Smooth muscle cell of the brain vasculature (primary cell): ENCODE measurements around the gene SLC66A1.

Experiments
- DNase-seq: peaks from one replicate; pipeline ENCODE4 v3.0.0-alpha.2; 2012; ENCODE audit warnings: low read depth, low spot score

SLC66A1 gene

GRCh38 chr1:19361611-19362147 is 49.6 kb downstream of the SLC66A1 start:
- DNase-seq, result no peak

DNA sequence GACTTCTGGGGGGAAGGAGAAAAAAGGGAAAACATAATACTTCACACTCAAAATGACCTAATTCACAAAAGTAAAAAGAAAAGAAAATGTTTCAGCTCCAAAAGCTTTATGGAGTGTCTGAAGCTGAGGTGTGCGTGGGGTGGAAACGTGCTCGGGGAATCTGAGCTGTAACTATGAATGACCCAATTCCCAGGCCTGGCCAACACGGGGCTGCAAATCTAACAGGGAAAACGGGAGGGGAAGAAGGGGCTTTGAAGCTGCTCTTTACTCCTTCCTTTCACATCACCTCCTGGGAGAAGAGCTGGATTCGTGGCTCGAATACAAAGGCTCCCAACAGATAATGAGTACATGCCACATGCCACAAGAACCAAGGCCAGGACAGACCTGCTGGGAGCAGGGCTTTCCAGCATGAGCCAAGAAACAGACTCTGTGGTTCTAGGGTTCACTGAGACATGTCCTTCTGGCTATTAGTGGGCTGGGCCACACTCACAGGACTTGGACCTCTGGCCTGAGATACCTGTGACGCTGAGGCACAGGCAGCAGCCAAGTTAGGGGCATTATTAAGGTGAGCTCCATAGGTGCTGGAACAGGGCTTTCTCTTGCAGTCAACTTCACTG is 51.5 kb downstream of the SLC66A1 start:
- no peak for DNase-seq

GRCh38 chr1:19365721-19366120 is 53.6 kb downstream of the SLC66A1 start:
- DNase-seq, result no peak

DNA sequence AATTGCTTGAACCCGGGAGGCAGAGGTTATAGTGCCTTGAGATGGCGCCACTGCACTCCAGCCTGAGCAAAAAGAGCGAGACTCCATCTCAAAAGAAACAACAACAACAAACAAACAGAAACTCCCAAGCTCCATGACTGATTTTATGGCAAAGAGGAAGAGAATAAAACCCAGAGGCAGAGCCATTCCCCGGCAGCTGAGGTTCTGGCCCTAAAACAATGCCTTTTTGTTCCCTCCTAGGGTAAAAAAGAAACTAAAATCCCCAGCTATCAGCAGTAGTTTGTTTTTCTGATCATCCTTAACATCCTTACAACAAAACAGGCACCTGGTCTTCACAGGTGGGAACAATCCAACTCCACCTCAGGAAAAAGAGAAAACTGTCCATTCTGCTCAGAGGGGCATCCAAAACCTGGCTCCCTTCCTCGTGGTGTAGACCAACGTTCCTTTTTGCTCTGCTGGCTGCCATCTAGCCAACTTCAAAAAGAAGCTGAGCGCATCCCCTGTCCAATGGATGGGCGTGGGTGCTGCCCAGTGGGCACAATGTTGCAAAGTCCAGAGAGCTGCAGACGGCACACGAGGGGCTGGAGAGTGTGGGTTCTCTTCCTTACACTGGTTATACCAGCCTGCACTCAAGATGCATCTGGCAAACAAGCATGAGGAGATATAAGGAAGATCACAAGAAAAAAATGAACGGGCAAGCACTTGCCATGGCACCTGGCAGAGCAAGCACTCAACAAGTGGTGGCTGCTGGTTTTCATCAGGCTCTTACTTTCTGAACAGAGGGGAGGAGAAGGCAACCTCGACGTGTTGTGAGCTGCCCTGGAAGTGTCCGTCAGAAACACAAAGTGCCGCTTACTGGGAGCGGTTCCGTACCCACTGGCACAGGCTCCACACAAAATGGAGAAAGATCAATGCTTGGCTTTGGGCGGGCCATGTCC is 54.7 kb downstream of the SLC66A1 start:
- DNase-seq, result no peak

GRCh38 chr1:19367584-19368041 is 55.5 kb downstream of the SLC66A1 start:
- no peak for DNase-seq

DNA sequence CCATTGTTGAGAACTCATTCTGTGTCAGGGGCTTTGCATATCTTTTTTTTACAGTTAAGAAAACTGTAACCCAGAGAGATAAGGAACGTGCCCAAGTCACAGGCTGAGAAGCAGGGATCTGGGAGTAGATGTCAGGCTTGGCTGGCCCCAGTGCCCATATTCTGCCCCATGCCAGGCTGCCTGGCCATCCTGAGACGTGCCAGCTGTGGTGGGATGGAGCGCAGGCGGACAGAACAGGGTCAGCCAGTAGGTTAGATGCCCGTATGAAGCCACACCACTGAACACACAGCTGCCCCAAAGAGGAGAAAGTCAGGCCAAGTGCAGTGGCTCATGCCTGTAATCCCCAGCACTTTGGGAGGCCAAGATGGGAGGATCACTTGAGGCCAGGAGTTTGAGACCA is 55.9 kb downstream of the SLC66A1 start:
- DNase-seq, result no peak

- DNase-seq, result no peak
These were observed 56.8 kb downstream of the SLC66A1 start for GRCh38 chr1:19368964-19369363.

GRCh38 chr1:19369396-19370090 is 57.4 kb downstream of the SLC66A1 start:
- no peak for DNase-seq

DNA sequence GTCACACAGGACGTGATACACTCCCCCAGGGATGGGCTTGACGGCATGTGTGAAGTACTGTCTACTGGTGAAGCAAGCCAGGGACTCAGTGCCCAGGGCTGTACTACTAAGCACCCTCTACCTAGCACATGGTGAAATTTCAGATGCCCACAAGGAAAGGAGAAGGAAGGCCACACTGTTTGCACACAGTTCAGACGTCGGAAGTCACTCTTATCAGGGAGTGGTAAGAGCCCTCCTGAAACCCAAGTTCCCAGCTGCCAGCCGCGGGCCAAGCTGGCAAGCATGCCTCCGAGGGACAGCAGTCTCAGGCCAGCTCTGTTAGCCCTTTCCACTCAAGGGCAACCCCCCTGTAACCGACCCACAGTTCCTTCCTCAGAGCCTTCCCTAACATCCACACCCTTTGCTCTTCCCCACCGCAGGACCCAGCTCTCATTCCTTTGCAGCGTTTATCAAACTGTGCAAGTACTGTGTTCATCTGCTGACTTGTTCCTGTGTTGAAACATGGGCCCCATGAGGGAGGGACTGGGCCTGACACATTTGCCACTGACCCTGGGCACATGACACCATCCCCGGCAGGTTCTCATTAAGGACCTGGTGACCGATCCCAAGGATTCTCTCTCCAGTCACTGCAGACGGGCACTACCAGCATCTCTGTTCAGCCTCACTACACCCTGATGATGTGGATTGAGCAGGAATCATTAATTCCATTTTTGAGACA is 58.5 kb downstream of the SLC66A1 start:
- DNase-seq, result no peak

DNA sequence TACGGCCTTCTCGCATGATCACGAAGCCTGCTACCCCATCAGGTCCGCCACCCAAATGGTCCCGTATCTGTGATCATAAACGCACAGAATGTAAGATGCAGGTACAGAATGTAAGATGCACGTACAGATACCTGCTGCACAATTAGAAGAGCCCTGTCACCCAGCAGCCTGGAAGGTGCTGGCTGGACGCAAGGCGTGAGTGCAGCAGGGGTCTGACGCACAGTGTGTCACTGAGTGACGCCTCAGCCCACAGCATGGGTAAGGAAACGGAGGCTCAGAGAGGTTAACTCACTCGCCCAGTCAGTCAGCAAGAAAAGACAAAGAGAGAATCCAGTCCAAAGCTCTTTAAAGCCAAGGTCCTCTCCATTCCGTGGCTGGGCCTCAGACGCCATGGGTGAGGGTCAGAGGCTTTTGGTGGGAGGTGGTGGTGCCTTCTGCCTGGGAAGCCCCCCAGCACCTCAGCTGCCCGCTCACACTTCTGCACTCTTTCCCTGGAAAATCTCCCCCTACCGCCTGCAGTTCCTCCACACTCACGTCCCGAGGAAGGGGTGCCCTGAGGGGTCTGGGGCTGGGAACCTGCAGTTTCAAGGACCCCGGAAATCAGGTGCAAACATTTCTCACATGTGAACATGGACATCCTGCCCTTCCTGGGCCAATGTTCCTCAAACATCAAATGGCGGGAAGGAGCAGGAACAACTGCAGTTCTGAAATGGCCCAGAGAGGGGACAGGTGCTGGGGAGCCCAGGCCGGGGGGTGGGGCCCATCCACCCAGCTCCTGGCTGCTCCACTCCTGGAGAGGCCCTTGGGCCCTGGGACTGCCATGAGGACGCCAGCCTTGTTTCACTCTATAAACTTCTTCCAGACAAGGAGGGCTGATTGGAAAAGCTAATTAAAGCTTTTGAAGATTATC is 59.4 kb downstream of the SLC66A1 start:
- no peak for DNase-seq

GRCh38 chr1:19372136-19372514 is 60.0 kb downstream of the SLC66A1 start:
- DNase-seq, result no peak

- DNase-seq, result no peak
These were observed 60.5 kb downstream of the SLC66A1 start for GRCh38 chr1:19372602-19373001.

- no peak for DNase-seq
These were observed 61.3 kb downstream of the SLC66A1 start for GRCh38 chr1:19373211-19374082.

- DNase-seq, result no peak
These were observed 62.1 kb downstream of the SLC66A1 start for GRCh38 chr1:19374083-19374801.

- no peak for DNase-seq
These were observed 62.8 kb downstream of the SLC66A1 start for GRCh38 chr1:19374926-19375325.

DNA sequence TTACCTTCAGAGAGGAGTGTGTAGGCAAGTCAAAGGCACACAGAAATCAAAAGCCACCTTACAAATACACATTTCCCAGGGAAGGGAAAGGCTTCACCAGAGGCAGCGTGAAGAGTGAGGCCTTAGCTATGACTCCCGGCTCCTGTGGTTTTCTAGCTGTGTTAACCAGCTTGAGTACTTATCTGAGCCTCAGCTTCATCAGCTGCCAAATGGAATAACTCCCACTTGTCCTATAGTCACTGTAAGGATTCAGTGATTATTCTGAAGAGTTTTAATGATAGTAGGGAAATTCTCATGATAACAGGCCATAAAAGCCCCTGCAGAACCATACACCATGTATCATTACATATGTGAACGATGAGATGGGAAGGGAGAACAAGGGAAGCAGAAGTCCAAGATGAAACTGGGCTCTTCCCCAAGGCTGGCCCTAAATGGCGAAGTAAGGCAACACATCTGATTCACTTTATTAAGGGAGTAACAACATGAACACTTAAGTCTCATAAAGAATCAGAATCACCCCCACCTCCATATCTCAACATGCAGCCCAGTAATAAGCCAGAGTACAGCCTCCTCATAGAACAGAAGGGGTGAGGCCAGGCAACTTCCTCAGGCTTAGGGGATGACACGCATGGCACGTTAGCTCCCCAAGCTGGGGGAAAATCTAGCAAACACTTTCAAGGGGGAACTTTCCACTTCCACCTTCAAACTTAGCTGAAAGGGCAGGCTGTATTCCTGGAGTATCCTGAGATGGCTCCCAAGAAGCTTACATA is 63.7 kb downstream of the SLC66A1 start:
- DNase-seq, result no peak

GRCh38 chr1:19376428-19377372 is 64.6 kb downstream of the SLC66A1 start:
- no peak for DNase-seq
